Epithelial cell of prostate (primary cell): Measurements from ENCODE around the gene FAM149A.

Experiments
- DNase-seq: peaks from one replicate; pipeline ENCODE4 v3.0.0-alpha.2; 2011; ENCODE audit warnings: low read depth, low spot score
- H3K27ac ChIP-seq: fragments of 450-650 bp; 2 replicates; pipeline ENCODE4 v1.5.1; 2017; ENCODE audit warnings: mild to moderate bottlenecking

Gene FAM149A

GRCh38 chr4:186104890-186105646, 564 bp downstream of the FAM149A start:
- H3K27ac ChIP-seq: no peak overlapping the region
- no peak for DNase-seq

DNA sequence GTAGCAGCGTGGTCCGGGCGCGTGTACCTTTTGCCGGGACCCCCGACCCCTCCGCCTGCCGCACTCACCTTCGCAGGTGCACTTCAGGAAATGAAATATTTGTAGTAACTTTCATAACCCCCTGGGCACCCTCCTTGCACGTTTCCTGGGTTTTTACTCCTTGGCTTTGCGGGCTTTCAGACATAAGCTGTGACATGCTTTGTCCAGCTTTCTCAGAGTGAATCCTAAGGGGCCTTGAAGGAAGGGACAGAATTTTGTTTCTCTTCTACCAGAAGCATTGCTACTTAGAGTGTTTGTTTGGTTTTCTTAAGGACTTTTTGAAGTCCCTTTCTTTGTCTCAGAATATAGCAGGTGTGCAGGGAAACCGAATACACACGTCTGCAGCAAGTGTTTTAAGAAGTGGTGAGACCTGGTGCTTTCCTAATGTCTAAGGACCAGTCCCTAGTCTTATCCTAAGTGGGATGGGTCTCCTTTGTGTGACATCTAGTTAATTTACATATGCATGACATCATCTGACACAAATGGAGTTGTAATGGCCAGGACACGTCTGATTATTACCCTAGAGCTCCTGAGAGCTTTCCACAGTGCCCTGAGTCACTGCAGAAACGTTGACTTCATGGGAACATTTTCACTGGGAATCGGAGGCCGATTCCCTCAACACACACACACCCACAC, 1.3 kb downstream of the FAM149A start:
- H3K27ac ChIP-seq: no peak overlapping the region
- DNase-seq: peak; percentile 10

DNA sequence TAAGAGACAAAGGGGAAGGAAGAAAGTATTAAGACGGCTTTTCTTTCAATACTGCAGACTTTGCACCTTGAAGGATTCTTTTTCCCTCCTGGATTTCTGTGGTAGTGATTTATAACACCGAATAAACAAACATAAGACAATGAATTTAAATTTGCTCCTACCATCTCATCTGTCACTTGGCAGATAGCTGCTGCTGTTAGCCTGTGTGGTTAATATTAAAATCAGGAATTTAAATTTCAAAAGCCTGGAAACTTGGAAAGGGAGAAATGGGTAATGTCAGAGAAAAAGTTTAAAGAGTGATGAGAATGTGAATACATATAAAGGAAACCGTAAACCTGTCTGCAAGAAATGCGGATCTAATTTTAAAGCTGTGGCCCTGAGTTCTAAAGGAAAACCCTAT, 3.4 kb downstream of the FAM149A start:
- H3K27ac ChIP-seq: no peak overlapping the region
- no peak for DNase-seq

DNA sequence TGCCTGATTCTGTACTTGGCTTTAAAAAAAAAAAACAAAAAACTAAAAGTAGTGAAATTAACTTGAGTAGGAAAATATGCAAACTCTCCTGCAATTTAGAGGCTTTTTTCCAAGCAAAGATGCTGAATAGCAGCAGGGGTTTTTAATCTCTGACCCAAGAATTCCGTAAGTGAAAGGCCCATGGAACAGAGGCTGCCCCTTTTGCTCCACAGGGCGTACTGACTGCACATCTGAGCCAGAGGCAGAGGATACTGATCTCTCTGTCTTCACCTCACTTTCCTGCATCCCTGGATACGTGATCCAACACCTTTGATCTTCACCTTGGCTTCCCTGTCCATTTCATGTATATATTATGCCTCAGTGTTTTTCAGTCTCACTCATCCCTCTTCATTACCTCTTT, 3.9 kb downstream of the FAM149A start:
- no peak overlapping the region for H3K27ac ChIP-seq
- no peak for DNase-seq

GRCh38 chr4:186109245-186109644, 4.7 kb downstream of the FAM149A start:
- no peak overlapping the region for H3K27ac ChIP-seq
- no peak for DNase-seq

DNA sequence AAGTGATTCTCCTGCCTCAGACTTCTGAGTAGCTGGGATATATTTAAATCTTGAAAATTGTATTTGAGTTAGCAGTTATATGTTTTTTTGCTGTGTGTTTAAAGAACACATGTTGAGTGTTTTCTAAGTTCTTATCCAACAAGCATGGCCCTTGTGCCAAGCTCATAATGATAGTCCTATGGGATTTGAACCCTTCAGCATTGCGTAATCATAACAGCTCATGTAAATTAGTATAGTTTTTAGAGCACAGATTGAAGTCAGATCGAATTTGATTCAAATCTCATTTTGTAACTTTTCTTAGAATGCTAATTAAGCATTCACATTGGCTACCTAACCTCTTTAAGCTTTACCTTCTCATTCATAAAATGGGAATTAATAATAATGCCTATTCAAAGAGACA, 12.2 kb downstream of the FAM149A start:
- no peak for DNase-seq
- H3K27ac ChIP-seq: no peak overlapping the region

- H3K27ac ChIP-seq: no peak overlapping the region
- no peak for DNase-seq
Observed at GRCh38 chr4:186118582-186118981, 14.1 kb downstream of the FAM149A start.

DNA sequence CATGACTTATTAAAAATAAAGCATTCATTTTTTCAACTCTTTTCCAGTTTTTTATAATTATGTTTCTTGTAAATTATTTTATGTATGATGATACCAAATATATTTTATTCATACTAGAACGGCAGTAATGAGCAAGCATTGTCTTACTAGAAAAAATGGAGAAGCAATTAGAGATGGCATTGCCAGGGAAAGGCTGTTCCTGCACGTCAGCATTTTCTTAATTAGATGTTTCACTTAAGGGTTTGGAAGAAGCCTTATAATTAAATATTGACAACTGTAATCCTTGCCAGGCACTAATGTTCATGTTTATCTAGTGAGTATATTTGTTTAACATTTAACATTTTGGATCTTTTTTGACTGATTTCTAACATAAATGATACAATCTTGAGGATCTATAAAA, 16.6 kb downstream of the FAM149A start:
- no peak overlapping the region for H3K27ac ChIP-seq
- DNase-seq: no peak

DNA sequence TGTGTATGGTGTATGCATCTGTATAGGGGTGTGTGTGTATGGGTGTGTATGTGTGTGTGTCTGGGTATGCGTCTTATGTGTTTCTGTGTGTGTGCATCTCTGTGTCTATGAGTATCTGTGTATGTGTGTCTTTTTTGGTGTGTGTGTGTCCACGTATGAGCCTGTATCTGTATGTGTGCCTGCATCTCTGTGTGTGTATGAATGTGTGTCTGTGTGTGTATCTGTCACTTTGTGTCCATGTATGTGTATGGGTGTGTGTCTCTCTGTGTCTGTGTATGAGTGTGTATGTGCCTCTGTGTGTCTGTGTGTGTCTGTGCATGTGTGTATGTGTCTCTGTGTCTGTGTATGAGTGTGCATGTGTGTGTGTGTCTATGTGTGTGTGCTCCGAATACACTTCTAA, 24.3 kb downstream of the FAM149A start:
- DNase-seq: no peak
- no peak overlapping the region for H3K27ac ChIP-seq

GRCh38 chr4:186131935-186132334, 27.4 kb downstream of the FAM149A start:
- no peak for DNase-seq
- no peak overlapping the region for H3K27ac ChIP-seq

DNA sequence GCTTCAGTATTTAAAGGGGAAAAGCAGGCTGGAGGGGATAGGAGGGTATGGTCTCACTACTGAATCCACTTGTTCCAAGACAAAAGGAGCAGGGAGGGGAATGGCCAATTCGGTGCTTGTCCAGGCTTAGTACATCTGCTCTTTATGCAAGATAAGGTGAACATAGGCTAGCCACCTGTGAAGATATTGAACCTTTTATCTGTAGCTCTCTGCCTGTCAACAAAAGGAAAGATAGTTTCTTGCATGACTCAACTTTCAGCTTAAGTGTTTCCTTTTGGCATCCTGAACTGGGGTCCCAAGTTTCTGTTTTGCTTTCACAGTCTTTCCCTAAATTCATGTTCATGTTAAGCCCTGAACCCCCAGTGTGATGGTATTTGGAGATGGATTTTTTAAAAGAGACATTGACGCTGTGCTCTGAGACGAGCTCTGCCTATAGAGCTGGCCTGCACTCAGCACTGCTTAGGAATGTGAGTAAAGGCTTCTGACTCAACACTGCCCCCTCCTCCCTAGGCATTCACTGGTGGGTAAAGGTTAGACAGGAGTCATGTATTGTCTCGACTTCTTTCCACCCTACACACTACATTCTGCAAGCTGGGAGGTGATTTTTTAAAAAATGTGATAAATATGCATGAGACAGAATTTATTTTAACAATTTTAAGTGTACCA, 28.2 kb downstream of the FAM149A start:
- DNase-seq: no peak
- H3K27ac ChIP-seq: no peak overlapping the region

- no peak overlapping the region for H3K27ac ChIP-seq
- DNase-seq: no peak
Observed at GRCh38 chr4:186134257-186134656, 29.8 kb downstream of the FAM149A start.

DNA sequence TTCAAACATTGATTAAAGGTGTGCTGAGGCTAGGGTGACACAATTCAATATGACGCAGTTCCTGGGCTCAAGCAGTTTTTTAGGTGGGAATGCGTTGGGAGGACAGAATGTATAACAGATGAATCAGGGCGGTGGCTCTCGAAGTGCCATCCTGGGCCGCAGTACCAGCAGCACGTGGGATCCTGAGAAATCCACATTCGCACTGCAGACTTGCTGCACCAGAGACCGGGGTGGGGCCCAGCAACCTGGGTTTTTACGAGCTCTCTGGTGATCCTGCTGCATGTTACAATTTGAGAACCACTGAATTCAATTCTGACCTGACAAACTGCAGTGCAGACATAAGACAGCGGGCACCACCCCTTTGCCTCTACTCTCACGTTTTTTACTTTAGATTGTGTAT, 30.4 kb downstream of the FAM149A start:
- no peak for DNase-seq
- H3K27ac ChIP-seq: no peak overlapping the region

DNA sequence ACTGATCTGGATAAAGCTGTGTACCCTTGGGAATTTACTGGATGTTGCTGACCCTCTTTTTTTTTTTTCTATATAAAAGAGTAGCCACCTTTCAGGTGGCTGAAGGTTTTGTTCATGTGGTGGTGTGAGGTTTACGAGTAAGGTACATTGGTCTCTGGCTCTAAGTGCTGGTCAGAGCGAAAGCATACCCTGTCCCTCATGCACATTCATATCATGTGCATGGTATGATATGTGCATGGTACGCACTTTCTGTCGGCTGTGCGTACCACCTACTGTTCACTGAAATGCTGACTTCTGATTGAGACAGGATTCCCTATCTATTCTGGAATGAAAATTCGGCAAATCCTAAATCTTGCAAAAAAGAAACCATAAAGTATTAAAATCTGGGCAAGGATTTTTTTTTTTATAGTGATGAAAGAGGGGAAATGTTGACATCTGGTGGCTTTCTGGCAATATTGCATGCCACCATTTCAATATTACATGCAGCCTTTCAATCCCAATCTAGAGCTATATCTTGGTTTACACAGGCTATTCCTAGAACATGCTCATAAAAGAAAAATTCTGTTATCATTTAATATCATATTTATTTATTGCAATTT, 32.8 kb downstream of the FAM149A start:
- no peak for DNase-seq
- H3K27ac ChIP-seq: no peak overlapping the region

DNA sequence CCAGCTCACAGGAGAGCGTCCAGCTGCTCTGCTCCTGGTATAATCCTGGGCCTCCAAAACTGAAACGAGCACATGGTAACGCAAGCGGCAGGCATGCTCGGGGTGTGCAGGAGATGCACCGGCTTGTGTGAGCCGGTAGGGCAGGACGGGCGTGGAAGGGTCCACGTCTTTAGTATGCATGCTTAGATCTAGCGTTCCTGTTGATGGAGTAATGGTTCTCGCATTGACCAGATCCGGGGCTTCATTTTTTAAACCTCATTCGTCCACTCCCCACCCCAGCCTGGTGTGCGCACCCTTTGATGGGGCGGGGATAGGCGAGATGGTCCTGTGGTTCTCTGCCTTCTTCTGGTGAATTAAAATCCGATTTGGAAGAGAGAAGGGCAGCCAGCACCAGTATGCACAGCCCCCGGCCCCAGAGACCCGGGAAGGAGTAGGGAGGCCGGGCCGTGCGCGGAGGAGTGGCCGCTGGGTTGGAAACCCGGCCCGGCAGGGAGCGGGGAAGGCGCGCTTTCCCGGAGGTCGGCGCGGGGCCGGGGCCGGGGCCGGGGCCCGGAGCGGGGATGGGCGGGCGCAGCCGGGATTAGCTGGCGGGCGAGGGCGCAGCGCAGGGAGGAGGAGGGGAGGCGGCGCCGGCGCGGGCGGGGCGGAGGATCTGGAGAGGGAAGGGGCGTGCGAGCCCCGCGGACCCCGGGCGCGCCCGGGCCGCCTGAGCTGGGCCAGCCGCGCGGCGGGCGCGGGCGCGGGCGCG, 39.9 kb downstream of the FAM149A start:
- no peak overlapping the region for H3K27ac ChIP-seq
- no peak for DNase-seq

- H3K27ac ChIP-seq: no peak overlapping the region
- no peak for DNase-seq
Observed at GRCh38 chr4:186144946-186145569, 40.6 kb downstream of the FAM149A start.

- no peak for DNase-seq
Observed at GRCh38 chr4:186146458-186146857, 42.0 kb downstream of the FAM149A start.

DNA sequence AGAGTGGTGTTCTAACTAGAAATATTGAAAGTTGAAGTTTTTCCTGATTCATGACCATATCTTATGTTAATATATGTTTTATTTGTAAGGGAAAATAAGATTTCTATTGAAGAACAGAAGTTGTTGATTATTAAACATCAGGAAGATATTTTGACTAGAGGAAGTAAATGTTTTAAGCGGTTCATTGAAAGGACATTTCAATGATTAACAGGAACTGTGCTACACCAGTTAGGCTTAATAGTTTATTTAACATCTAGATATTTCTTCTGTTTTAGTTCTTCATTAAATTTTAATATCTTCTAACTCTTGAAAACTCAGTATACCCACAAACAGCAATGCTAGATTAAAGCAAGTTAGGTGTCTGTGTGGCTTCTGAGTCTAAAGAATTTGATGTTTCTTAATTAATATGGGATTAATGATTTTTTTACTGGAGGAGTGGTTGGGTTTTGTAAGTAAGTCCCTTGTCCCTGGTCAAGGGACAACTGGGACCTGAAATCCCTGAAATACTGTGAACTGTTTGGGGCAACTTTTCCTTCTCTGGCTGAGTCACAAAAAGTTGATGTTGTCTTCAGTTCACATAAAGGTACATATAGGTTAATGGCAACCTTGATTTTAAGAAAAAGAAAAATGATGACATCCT, 44.0 kb downstream of the FAM149A start:
- no peak overlapping the region for H3K27ac ChIP-seq
- no peak for DNase-seq

More at GRCh38 chr4:186146458-186146857, 42.0 kb downstream of the FAM149A start:
- no peak overlapping the region for H3K27ac ChIP-seq

- H3K27ac ChIP-seq: no peak overlapping the region
- DNase-seq: no peak
Observed at GRCh38 chr4:186149872-186150271, 45.4 kb downstream of the FAM149A start.
